ENCODE data around the gene SLC25A40. TPM values are rescaled to one million over a fixed set of nuclear protein-coding genes. Genes with fewer than 3 reads are reported as not detected.

Gene SLC25A40
- total RNA-seq, 3 donors from 2014 or later (not counting 1 experiment from before 2014, with no cell fraction given): 17.4 to 26.0 (median 22.6) TPM

- Mint-ChIP-seq H3K36me3 (peaks cover 9% of the 10 kb centered on the region), H3K27ac (no peak overlapping the region), H3K27me3 (ENCODE audit: low read depth in 2 of 2) (no peaks in the 10 kb centered on the region), H3K9me3 (no peaks in the 10 kb centered on the region), H3K4me3 (no peak overlapping the region), H3K4me1 (peaks cover 0 to 14% of the 10 kb centered on the region in 2 donors)
- intact Hi-C loops (cut with micrococcal nuclease): no loop called here
- no peaks in the 10 kb centered on the region for H3K4me1 ChIP-seq (ENCODE audit: control insufficient read depth, insufficient read depth, low read length)
- ATAC-seq (no peak), DNase-seq (no peak)
- no peak overlapping the region for H3K27ac ChIP-seq (ENCODE audit: low read length)
- TF ChIP-seq CTCF (IDR thresholded peaks at IDR 0.05): no peak
- WGBS (ENCODE audit: insufficient coverage): 94% methylated on average over 2 of the region's 3 CpGs
- H3K4me3 ChIP-seq (ENCODE audit: low read length): no peak overlapping the region
- H3K36me3 ChIP-seq (ENCODE audit: control insufficient read depth, insufficient read depth, low read length): peaks cover 24% of the 10 kb centered on the region
- H3K27me3 ChIP-seq (ENCODE audit: control insufficient read depth, insufficient read depth, low read length): no peaks in the 10 kb centered on the region
- H3K9me3 ChIP-seq (ENCODE audit: control insufficient read depth, insufficient read depth, low read length): no peaks in the 10 kb centered on the region
Measured at GRCh38 chr7:87858417-87859100, 17.6 kb downstream of the SLC25A40 start.

DNA sequence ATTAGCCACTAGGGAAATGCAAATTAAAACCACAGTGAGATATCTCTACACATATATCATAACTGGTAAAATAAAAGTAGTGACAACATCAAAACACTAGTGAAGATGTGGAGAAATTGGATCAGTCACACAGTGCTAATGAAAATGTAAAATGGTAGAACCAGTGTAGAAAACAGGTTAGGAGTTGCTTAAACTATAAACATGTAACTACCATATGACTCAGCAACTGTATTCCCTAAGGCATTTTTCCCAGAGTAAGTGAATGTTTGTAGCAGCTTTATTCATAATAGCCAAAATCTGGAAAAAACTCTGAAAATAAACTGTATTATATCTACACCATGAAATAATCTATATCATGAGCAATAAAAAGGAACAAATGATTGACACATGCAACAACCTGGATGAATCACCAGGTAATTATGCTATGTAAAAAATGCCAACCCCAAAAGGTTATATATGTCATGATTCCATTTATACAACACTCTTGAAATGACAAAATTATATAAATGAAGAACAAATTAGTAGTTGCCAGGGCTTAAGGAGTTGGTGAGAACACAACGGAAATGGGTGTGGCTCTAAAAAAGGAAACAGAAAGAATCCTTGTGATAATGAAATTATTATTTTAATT is 22.8 kb downstream of the SLC25A40 start:
- H3K27me3 Mint-ChIP-seq (ENCODE audit: low read depth in 2 of 2): no peaks in the 10 kb centered on the region
- peaks cover 15 to 17% of the 10 kb centered on the region in 2 donors for H3K4me1 Mint-ChIP-seq

GRCh38 chr7:87852306-87852705 is 23.9 kb downstream of the SLC25A40 start:
- Histone ChIP-seq H3K4me3 (ENCODE audit: low read length) (no peak overlapping the region), H3K27ac (ENCODE audit: low read length) (no peak overlapping the region), H3K9me3 (ENCODE audit: control insufficient read depth, insufficient read depth, low read length) (no peaks in the 10 kb centered on the region), H3K4me1 (ENCODE audit: control insufficient read depth, insufficient read depth, low read length) (peaks cover 2% of the 10 kb centered on the region), H3K36me3 (ENCODE audit: control insufficient read depth, insufficient read depth, low read length) (peaks cover 15% of the 10 kb centered on the region), H3K27me3 (ENCODE audit: control insufficient read depth, insufficient read depth, low read length) (no peaks in the 10 kb centered on the region)
- 80% methylated on average over 6 of the region's 6 CpGs for WGBS (ENCODE audit: insufficient coverage)
- Mint-ChIP-seq H3K9me3 (no peaks in the 10 kb centered on the region), H3K4me3 (no peak overlapping the region), H3K36me3 (no peaks in the 10 kb centered on the region), H3K4me1 (peaks cover 15 to 17% of the 10 kb centered on the region in 2 donors), H3K27me3 (ENCODE audit: low read depth in 2 of 2) (no peaks in the 10 kb centered on the region), H3K27ac (peak overlapping the region; percentile 27 to 57)
- no peak for TF ChIP-seq CTCF (IDR thresholded peaks at IDR 0.05)
- intact Hi-C loops (cut with micrococcal nuclease): no loop called here
- ATAC-seq (no peak), DNase-seq (no peak)

More for the DNA sequence above, 22.8 kb downstream of the SLC25A40 start:
- intact Hi-C loops (cut with micrococcal nuclease): no loop called here
- no peak overlapping the region for H3K4me3 ChIP-seq (ENCODE audit: low read length)
- no peak overlapping the region for H3K4me3 Mint-ChIP-seq
- DNase-seq (no peak), ATAC-seq (peak in 1 of 3 donors; percentile 24)
- H3K27ac ChIP-seq (ENCODE audit: low read length): no peak overlapping the region
- TF ChIP-seq CTCF (IDR thresholded peaks at IDR 0.05): no peak
- H3K9me3 ChIP-seq (ENCODE audit: control insufficient read depth, insufficient read depth, low read length): no peaks in the 10 kb centered on the region
- peaks cover 2% of the 10 kb centered on the region for H3K4me1 ChIP-seq (ENCODE audit: control insufficient read depth, insufficient read depth, low read length)
- H3K9me3 Mint-ChIP-seq: no peaks in the 10 kb centered on the region
- peak overlapping the region in 1 of 2 donors; percentile 57 for H3K27ac Mint-ChIP-seq
- no peaks in the 10 kb centered on the region for H3K27me3 ChIP-seq (ENCODE audit: control insufficient read depth, insufficient read depth, low read length)
- peaks cover 21% of the 10 kb centered on the region for H3K36me3 ChIP-seq (ENCODE audit: control insufficient read depth, insufficient read depth, low read length)
- peaks cover 6% of the 10 kb centered on the region for H3K36me3 Mint-ChIP-seq
- whole genome bisulfite sequencing (ENCODE audit: insufficient coverage): 67% methylated on average over 1 of the region's 1 CpG
